IMR-90 (cell line): ENCODE measurements around the gene SAPCD1. TPM values are rescaled to one million over a fixed set of nuclear protein-coding genes. Genes with fewer than 3 reads are reported as not detected.

Source experiments
- ATAC-seq: fragments of 200-7000 bp; cut with Tn5 transposase; 2 replicates; pipeline ENCODE4 v1.9.1; 2020; ENCODE audit warnings: low read depth, mild to moderate bottlenecking, moderate library complexity
- BruUV-seq: library from RNA; stranded (reverse); fragments of 400-500 nt; replicated peaks from 2 replicates; lab custom pipeline; 2021; lab: Mats Ljungman, UMichigan
- CTCF ChIA-PET: fragments of 300-600 bp; formaldehyde crosslinking; extraction: SDS; loops from one replicate; lab custom pipeline; 2021; ENCODE audit warnings: antibody characterized with exemption; lab: Yijun Ruan, JAX
- POLR2A ChIA-PET: fragments of 300-600 bp; sonication (Branson Sonifier 250); formaldehyde crosslinking; loops from one replicate; lab custom pipeline; 2022; ENCODE audit warnings: antibody characterized with exemption; ENCODE audit not compliant: unreplicated experiment; lab: Charles Lee
- DNase-seq: peaks from one replicate; pipeline ENCODE4 v3.0.0; 2013
- H2AFZ ChIP-seq: replicated peaks from 2 replicates; pipeline ENCODE3; 2013; ENCODE audit warnings: low read length, mild to moderate bottlenecking; ENCODE audit not compliant: poor library complexity
- H2AK5ac ChIP-seq: 2 replicates; pipeline ENCODE4 v1.6.1; 2013; ENCODE audit warnings: low read depth, low read length, inconsistent platforms
- H2AK9ac ChIP-seq: replicated peaks from 2 replicates; pipeline ENCODE3; 2013; ENCODE audit warnings: mild to moderate bottlenecking, low read depth, low read length, moderate library complexity; ENCODE audit not compliant: poor library complexity
- H2BK120ac ChIP-seq: 2 replicates; pipeline ENCODE4 v1.6.1; 2013; ENCODE audit warnings: low read depth, low read length, inconsistent platforms
- H2BK15ac ChIP-seq: 3 replicates; pipeline ENCODE4 v1.6.1; 2013; ENCODE audit warnings: low read depth, low read length, inconsistent platforms
- H2BK20ac ChIP-seq: 2 replicates; pipeline ENCODE4 v1.6.1; 2013; ENCODE audit warnings: low read depth, mild to moderate bottlenecking, inconsistent platforms, low read length, moderate library complexity
- H2BK5ac ChIP-seq: 2 replicates; pipeline ENCODE4 v1.6.1; 2013; ENCODE audit warnings: mild to moderate bottlenecking, low read depth, low read length, inconsistent platforms; ENCODE audit not compliant: poor library complexity, severe bottlenecking
- H3K14ac ChIP-seq: replicated peaks from 2 replicates; pipeline ENCODE4 v1.6.1; 2013; ENCODE audit warnings: low read depth, low read length, inconsistent platforms
- H3K18ac ChIP-seq: 2 replicates; pipeline ENCODE4 v1.6.1; 2013; ENCODE audit warnings: low read depth, low read length, control low read depth
- H3K23ac ChIP-seq: 2 replicates; pipeline ENCODE4 v1.6.1; 2013; ENCODE audit warnings: low read depth, low read length, inconsistent platforms
- H3K27ac ChIP-seq: 2 replicates; pipeline ENCODE4 v1.5.1; 2013; ENCODE audit warnings: mild to moderate bottlenecking, control low read depth, low read length; ENCODE audit not compliant: insufficient read depth
- H3K27me3 ChIP-seq: 2 replicates; pipeline ENCODE4 v1.6.1; 2013; ENCODE audit warnings: low read length; ENCODE audit not compliant: control insufficient read depth, insufficient read depth
- H3K36me3 ChIP-seq: 2 replicates; pipeline ENCODE4 v1.6.1; 2013; ENCODE audit warnings: low read length, mixed read lengths; ENCODE audit not compliant: control insufficient read depth, insufficient read depth
- H3K4ac ChIP-seq: 2 replicates; pipeline ENCODE4 v1.6.1; 2013; ENCODE audit warnings: low read depth, low read length, inconsistent platforms
- H3K4me1 ChIP-seq: 2 replicates; pipeline ENCODE4 v1.6.1; 2013; ENCODE audit warnings: low read length, mixed read lengths; ENCODE audit not compliant: control insufficient read depth, insufficient read depth
- H3K4me2 ChIP-seq: 2 replicates; pipeline ENCODE4 v1.6.1; 2013; ENCODE audit warnings: low read depth, mild to moderate bottlenecking, control low read depth, low read length, moderate library complexity
- H3K4me3 ChIP-seq: 2 replicates; pipeline ENCODE4 v1.5.1; 2013; ENCODE audit warnings: low read depth, mild to moderate bottlenecking, control low read depth, low read length, moderate library complexity; ENCODE audit not compliant: insufficient read depth
- H3K56ac ChIP-seq: 2 replicates; pipeline ENCODE4 v1.6.1; 2013; ENCODE audit warnings: low read length, inconsistent platforms; ENCODE audit not compliant: insufficient read depth; ENCODE audit errors: extremely low read depth
- H3K79me1 ChIP-seq, 2 experiments: 2 replicates each; pipeline ENCODE4 v1.6.1; 2013; ENCODE audit warnings: low read length in 2 of 2, inconsistent platforms in 1 of 2, low read depth in 1 of 2
- H3K9ac ChIP-seq: 2 replicates; pipeline ENCODE4 v1.6.1; 2013; ENCODE audit warnings: low read depth, low read length, control low read depth
- H3K9me1 ChIP-seq: 2 replicates; pipeline ENCODE4 v1.6.1; 2013; ENCODE audit warnings: low read length, inconsistent platforms; ENCODE audit not compliant: insufficient read depth
- H3K9me3 ChIP-seq: 2 replicates; pipeline ENCODE4 v1.6.1; 2013; ENCODE audit warnings: low read length; ENCODE audit not compliant: control insufficient read depth, insufficient read depth
- H4K20me1 ChIP-seq: 2 replicates; pipeline ENCODE4 v1.6.1; 2013; ENCODE audit warnings: low read length, inconsistent platforms; ENCODE audit not compliant: insufficient read depth
- H4K5ac ChIP-seq: 2 replicates; pipeline ENCODE4 v1.6.1; 2013; ENCODE audit warnings: mild to moderate bottlenecking, low read depth, low read length, control low read depth
- H4K8ac ChIP-seq, 2 experiments: 2 replicates each; pipeline ENCODE4 v1.6.1; 2013; ENCODE audit warnings: low read depth in 2 of 2, low read length in 2 of 2, control low read depth in 1 of 2, inconsistent platforms in 1 of 2
- H4K91ac ChIP-seq: 2 replicates; pipeline ENCODE4 v1.6.1; 2013; ENCODE audit warnings: low read depth, low read length, inconsistent platforms; ENCODE audit not compliant: insufficient read depth
- MAFK ChIP-seq: IDR thresholded peaks from 2 replicates; pipeline ENCODE4 v1.6.1; 2012; ENCODE audit warnings: low read depth, low read length, improper control_type of control experiment
- NFE2L2 ChIP-seq: fragments of 150-350 bp; IDR thresholded peaks from 2 replicates; pipeline ENCODE4 v1.6.1; 2016; ENCODE audit warnings: low read depth, mild to moderate bottlenecking, low read length
- POLR2A ChIP-seq: IDR thresholded peaks from 2 replicates; pipeline ENCODE4 v1.6.1; 2012; ENCODE audit warnings: mild to moderate bottlenecking, low read depth, low read length
- RCOR1 ChIP-seq: IDR thresholded peaks from 2 replicates; pipeline ENCODE4 v1.6.1; 2012; ENCODE audit warnings: mild to moderate bottlenecking, low read length, improper control_type of control experiment; ENCODE audit not compliant: insufficient replicate concordance
- RFX5 ChIP-seq: IDR thresholded peaks from 2 replicates; pipeline ENCODE4 v1.8.0; 2012; ENCODE audit warnings: low read depth, mild to moderate bottlenecking, low read length, moderate library complexity
- SMC3 ChIP-seq: fragments of 150-350 bp; IDR thresholded peaks from 2 replicates; pipeline ENCODE4 v1.6.1; 2016; ENCODE audit warnings: low read depth, mild to moderate bottlenecking, antibody characterized with exemption, low read length, moderate library complexity
- WGBS, 2 experiments: methylation state at CpG; one replicate each; pipeline versions ENCODE4 v1.1.5 to v1.1.7; 2013; ENCODE audit warnings: missing lambda C conversion rate in 2 of 2; ENCODE audit not compliant: insufficient read length in 1 of 2; ENCODE audit errors: extremely low coverage in 2 of 2; 5-methylcytosine and 5-hydroxymethylcytosine counted together
- dilution Hi-C: fragments of 300-500 bp; cut with HindIII; formaldehyde crosslinking; loops from one replicate; pipeline ENCODE4 v1.14.3; 2018; ENCODE audit warnings: low sequenced_read_pairs; ENCODE audit not compliant: unreplicated experiment
- in situ Hi-C: fragments of 300-500 bp; cut with MboI; formaldehyde crosslinking; loops from 3 replicates; pipeline ENCODE4 v1.14.3; 2019; ENCODE audit warnings: low sequenced_read_pairs, inconsistent platforms, mixed read lengths
- intact Hi-C: fragments of 100-400 bp; cut with micrococcal nuclease; formaldehyde crosslinking; loops from 2 replicates; pipeline ENCODE4 v1.10.0; 2022
- polyA plus RNA-seq, 3 experiments: library from polyadenylated mRNA; depleted of rRNA; stranded (reverse); fragments of >200 nt; gene quantifications; 2 replicates each; pipeline ENCODE4 v1.2.3, GENCODE V29; 2012; ENCODE audit warnings: low replicate concordance in 1 of 3
- total RNA-seq: library from RNA; depleted of rRNA; stranded (reverse); fragments of >200 nt; gene quantifications from 2 replicates; pipeline ENCODE4 v1.2.3, GENCODE V29; 2012

The SAPCD1 gene
- total and polyA plus RNA-seq, 2 of the 4 experiments (the other 2 are of a cell fraction), result 2.3 TPM; not detected in 1

DNA sequence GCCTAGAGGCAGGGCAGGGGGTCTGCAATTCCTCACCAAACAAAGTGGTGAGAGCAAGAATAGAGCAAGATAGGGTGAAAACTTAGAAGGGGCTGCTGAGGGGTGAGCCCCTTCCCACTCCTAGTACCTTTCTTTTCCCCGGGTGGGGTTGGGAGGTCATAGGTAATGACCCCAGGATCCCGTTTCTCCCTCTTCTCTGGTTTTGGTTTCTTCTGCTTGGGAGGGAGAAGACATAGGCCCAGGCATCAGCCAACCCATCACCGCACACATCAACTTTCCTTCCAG, 29.6 kb downstream of the SAPCD1 start:
- 0 out of 2 replicates have a peak, but pooled peaks cover 3% of the 10 kb centered on the region for H3K9me1 ChIP-seq
- no peak overlapping the region for H3K27ac ChIP-seq
- ATAC-seq, result no peak
- no peak overlapping the region for H2AK5ac ChIP-seq
- no peak overlapping the region for H3K56ac ChIP-seq
- POLR2A ChIA-PET, result no interaction called here
- no peak overlapping the region for H2BK15ac ChIP-seq
- no peak overlapping the region for H3K14ac ChIP-seq
- H3K9ac ChIP-seq, result no peak overlapping the region
- H2BK20ac ChIP-seq, result no peak overlapping the region
- no peaks in the 10 kb centered on the region for H4K20me1 ChIP-seq
- H3K27me3 ChIP-seq, result no peaks in the 10 kb centered on the region
- TF ChIP-seq MAFK, result no peak
- no peak for TF ChIP-seq RCOR1
- no peak for TF ChIP-seq POLR2A
- TF ChIP-seq SMC3, result no peak
- no peak for TF ChIP-seq NFE2L2
- no peak for TF ChIP-seq RFX5
- dilution Hi-C loops (no loop called here), intact Hi-C loops (no loop called here), in situ Hi-C loops (no loop called here)
- no peak overlapping the region for H3K18ac ChIP-seq
- no peak for DNase-seq
- CTCF ChIA-PET, result interaction anchor here (0.6 to 1.2 kb wide), 2 partner anchors 11 to 47 kb away, joined by 3 read pairs; no protein-coding TSS in a partner anchor
- no peak overlapping the region for H4K8ac ChIP-seq
- BruUV-seq, result no TSS peak
- no peak overlapping the region for H4K5ac ChIP-seq
- no peak overlapping the region for H3K23ac ChIP-seq
- no peaks in the 10 kb centered on the region for H3K9me3 ChIP-seq
- peaks cover 0 to 51% of the 10 kb centered on the region in 2 experiments for H3K79me1 ChIP-seq
- H2BK5ac ChIP-seq, result no peak overlapping the region
- no peak overlapping the region for H4K91ac ChIP-seq
- no peak overlapping the region for H3K4me3 ChIP-seq
- H2AK9ac ChIP-seq, result no peak overlapping the region
- H3K4ac ChIP-seq, result no peak overlapping the region
- H3K4me2 ChIP-seq, result no peak overlapping the region
- H2AFZ ChIP-seq, result no peak overlapping the region
- H3K4me1 ChIP-seq, result no peaks in the 10 kb centered on the region; the same call in 1 of the 2 replicates
- no peak overlapping the region for H2BK120ac ChIP-seq
- no CpG with 5 or more reads among the region's 3 CpGs for WGBS, 2 experiments
- peaks cover 18% of the 10 kb centered on the region for H3K36me3 ChIP-seq
